IMR-90 (cell line): ENCODE measurements around the gene RNASE4. TPM values are rescaled to one million over a fixed set of nuclear protein-coding genes. Genes with fewer than 3 reads are reported as not detected.

ENCODE experiments used
- ATAC-seq: fragments of 200-7000 bp; cut with Tn5 transposase; 2 replicates; pipeline ENCODE4 v1.9.1; 2020; ENCODE audit warnings: low read depth, mild to moderate bottlenecking, moderate library complexity
- BruUV-seq: library from RNA; stranded (reverse); fragments of 400-500 nt; replicated peaks from 2 replicates; lab custom pipeline; 2021; lab: Mats Ljungman, UMichigan
- CTCF ChIA-PET: fragments of 300-600 bp; formaldehyde crosslinking; extraction: SDS; loops from one replicate; lab custom pipeline; 2021; ENCODE audit warnings: antibody characterized with exemption; lab: Yijun Ruan, JAX
- POLR2A ChIA-PET: fragments of 300-600 bp; sonication (Branson Sonifier 250); formaldehyde crosslinking; loops from one replicate; lab custom pipeline; 2022; ENCODE audit warnings: antibody characterized with exemption; ENCODE audit not compliant: unreplicated experiment; lab: Charles Lee
- DNase-seq: peaks from one replicate; pipeline ENCODE4 v3.0.0; 2013
- H2AFZ ChIP-seq: replicated peaks from 2 replicates; pipeline ENCODE3; 2013; ENCODE audit warnings: low read length, mild to moderate bottlenecking; ENCODE audit not compliant: poor library complexity
- H2AK5ac ChIP-seq: 2 replicates; pipeline ENCODE4 v1.6.1; 2013; ENCODE audit warnings: low read depth, low read length, inconsistent platforms
- H2AK9ac ChIP-seq: replicated peaks from 2 replicates; pipeline ENCODE3; 2013; ENCODE audit warnings: mild to moderate bottlenecking, low read depth, low read length, moderate library complexity; ENCODE audit not compliant: poor library complexity
- H2BK120ac ChIP-seq: 2 replicates; pipeline ENCODE4 v1.6.1; 2013; ENCODE audit warnings: low read depth, low read length, inconsistent platforms
- H2BK15ac ChIP-seq: 3 replicates; pipeline ENCODE4 v1.6.1; 2013; ENCODE audit warnings: low read depth, low read length, inconsistent platforms
- H2BK20ac ChIP-seq: 2 replicates; pipeline ENCODE4 v1.6.1; 2013; ENCODE audit warnings: low read depth, mild to moderate bottlenecking, inconsistent platforms, low read length, moderate library complexity
- H2BK5ac ChIP-seq: 2 replicates; pipeline ENCODE4 v1.6.1; 2013; ENCODE audit warnings: mild to moderate bottlenecking, low read depth, low read length, inconsistent platforms; ENCODE audit not compliant: poor library complexity, severe bottlenecking
- H3K14ac ChIP-seq: replicated peaks from 2 replicates; pipeline ENCODE4 v1.6.1; 2013; ENCODE audit warnings: low read depth, low read length, inconsistent platforms
- H3K18ac ChIP-seq: 2 replicates; pipeline ENCODE4 v1.6.1; 2013; ENCODE audit warnings: low read depth, low read length, control low read depth
- H3K23ac ChIP-seq: 2 replicates; pipeline ENCODE4 v1.6.1; 2013; ENCODE audit warnings: low read depth, low read length, inconsistent platforms
- H3K27ac ChIP-seq: 2 replicates; pipeline ENCODE4 v1.5.1; 2013; ENCODE audit warnings: mild to moderate bottlenecking, control low read depth, low read length; ENCODE audit not compliant: insufficient read depth
- H3K27me3 ChIP-seq: 2 replicates; pipeline ENCODE4 v1.6.1; 2013; ENCODE audit warnings: low read length; ENCODE audit not compliant: control insufficient read depth, insufficient read depth
- H3K36me3 ChIP-seq: 2 replicates; pipeline ENCODE4 v1.6.1; 2013; ENCODE audit warnings: low read length, mixed read lengths; ENCODE audit not compliant: control insufficient read depth, insufficient read depth
- H3K4ac ChIP-seq: 2 replicates; pipeline ENCODE4 v1.6.1; 2013; ENCODE audit warnings: low read depth, low read length, inconsistent platforms
- H3K4me1 ChIP-seq: 2 replicates; pipeline ENCODE4 v1.6.1; 2013; ENCODE audit warnings: low read length, mixed read lengths; ENCODE audit not compliant: control insufficient read depth, insufficient read depth
- H3K4me2 ChIP-seq: 2 replicates; pipeline ENCODE4 v1.6.1; 2013; ENCODE audit warnings: low read depth, mild to moderate bottlenecking, control low read depth, low read length, moderate library complexity
- H3K4me3 ChIP-seq: 2 replicates; pipeline ENCODE4 v1.5.1; 2013; ENCODE audit warnings: low read depth, mild to moderate bottlenecking, control low read depth, low read length, moderate library complexity; ENCODE audit not compliant: insufficient read depth
- H3K56ac ChIP-seq: 2 replicates; pipeline ENCODE4 v1.6.1; 2013; ENCODE audit warnings: low read length, inconsistent platforms; ENCODE audit not compliant: insufficient read depth; ENCODE audit errors: extremely low read depth
- H3K79me1 ChIP-seq, 2 experiments: 2 replicates each; pipeline ENCODE4 v1.6.1; 2013; ENCODE audit warnings: low read length in 2 of 2, inconsistent platforms in 1 of 2, low read depth in 1 of 2
- H3K9ac ChIP-seq: 2 replicates; pipeline ENCODE4 v1.6.1; 2013; ENCODE audit warnings: low read depth, low read length, control low read depth
- H3K9me1 ChIP-seq: 2 replicates; pipeline ENCODE4 v1.6.1; 2013; ENCODE audit warnings: low read length, inconsistent platforms; ENCODE audit not compliant: insufficient read depth
- H3K9me3 ChIP-seq: 2 replicates; pipeline ENCODE4 v1.6.1; 2013; ENCODE audit warnings: low read length; ENCODE audit not compliant: control insufficient read depth, insufficient read depth
- H4K20me1 ChIP-seq: 2 replicates; pipeline ENCODE4 v1.6.1; 2013; ENCODE audit warnings: low read length, inconsistent platforms; ENCODE audit not compliant: insufficient read depth
- H4K5ac ChIP-seq: 2 replicates; pipeline ENCODE4 v1.6.1; 2013; ENCODE audit warnings: mild to moderate bottlenecking, low read depth, low read length, control low read depth
- H4K8ac ChIP-seq, 2 experiments: 2 replicates each; pipeline ENCODE4 v1.6.1; 2013; ENCODE audit warnings: low read depth in 2 of 2, low read length in 2 of 2, control low read depth in 1 of 2, inconsistent platforms in 1 of 2
- H4K91ac ChIP-seq: 2 replicates; pipeline ENCODE4 v1.6.1; 2013; ENCODE audit warnings: low read depth, low read length, inconsistent platforms; ENCODE audit not compliant: insufficient read depth
- BHLHE40 ChIP-seq: fragments of 150-350 bp; IDR thresholded peaks from 2 replicates; pipeline ENCODE4 v1.6.1; 2016; ENCODE audit warnings: mild to moderate bottlenecking, low read depth, low read length
- CHD1 ChIP-seq: IDR thresholded peaks from 2 replicates; pipeline ENCODE4 v1.6.1; 2012; ENCODE audit warnings: low read depth, low read length, improper control_type of control experiment
- FOS ChIP-seq: fragments of 150-350 bp; IDR thresholded peaks from 2 replicates; pipeline ENCODE4 v1.6.1; 2016; ENCODE audit warnings: low read depth, low read length
- MAFK ChIP-seq: IDR thresholded peaks from 2 replicates; pipeline ENCODE4 v1.6.1; 2012; ENCODE audit warnings: low read depth, low read length, improper control_type of control experiment
- MAZ ChIP-seq: IDR thresholded peaks from 2 replicates; pipeline ENCODE4 v1.6.1; 2012; ENCODE audit warnings: low read depth, mild to moderate bottlenecking, low read length, improper control_type of control experiment, moderate library complexity, borderline replicate concordance
- MXI1 ChIP-seq: IDR thresholded peaks from 2 replicates; pipeline ENCODE4 v1.6.1; 2012; ENCODE audit warnings: low read depth, mild to moderate bottlenecking, low read length, moderate library complexity, borderline replicate concordance
- NFE2L2 ChIP-seq: fragments of 150-350 bp; IDR thresholded peaks from 2 replicates; pipeline ENCODE4 v1.6.1; 2016; ENCODE audit warnings: low read depth, mild to moderate bottlenecking, low read length
- RFX5 ChIP-seq: IDR thresholded peaks from 2 replicates; pipeline ENCODE4 v1.8.0; 2012; ENCODE audit warnings: low read depth, mild to moderate bottlenecking, low read length, moderate library complexity
- SMC3 ChIP-seq: fragments of 150-350 bp; IDR thresholded peaks from 2 replicates; pipeline ENCODE4 v1.6.1; 2016; ENCODE audit warnings: low read depth, mild to moderate bottlenecking, antibody characterized with exemption, low read length, moderate library complexity
- WGBS, 2 experiments: methylation state at CpG; one replicate each; pipeline versions ENCODE4 v1.1.5 to v1.1.7; 2013; ENCODE audit warnings: missing lambda C conversion rate in 2 of 2; ENCODE audit not compliant: insufficient read length in 1 of 2; ENCODE audit errors: extremely low coverage in 2 of 2; 5-methylcytosine and 5-hydroxymethylcytosine counted together
- dilution Hi-C: fragments of 300-500 bp; cut with HindIII; formaldehyde crosslinking; loops from one replicate; pipeline ENCODE4 v1.14.3; 2018; ENCODE audit warnings: low sequenced_read_pairs; ENCODE audit not compliant: unreplicated experiment
- in situ Hi-C: fragments of 300-500 bp; cut with MboI; formaldehyde crosslinking; loops from 3 replicates; pipeline ENCODE4 v1.14.3; 2019; ENCODE audit warnings: low sequenced_read_pairs, inconsistent platforms, mixed read lengths
- intact Hi-C: fragments of 100-400 bp; cut with micrococcal nuclease; formaldehyde crosslinking; loops from 2 replicates; pipeline ENCODE4 v1.10.0; 2022
- polyA plus RNA-seq, 3 experiments: library from polyadenylated mRNA; depleted of rRNA; stranded (reverse); fragments of >200 nt; gene quantifications; 2 replicates each; pipeline ENCODE4 v1.2.3, GENCODE V29; 2012; ENCODE audit warnings: low replicate concordance in 1 of 3
- total RNA-seq: library from RNA; depleted of rRNA; stranded (reverse); fragments of >200 nt; gene quantifications from 2 replicates; pipeline ENCODE4 v1.2.3, GENCODE V29; 2012
- TF ChIP-seq, protein P1 (sequence below): conservative IDR thresholded peaks from 2 replicates; pipeline ENCODE4 v1.5.1; 2012; ENCODE audit warnings: mild to moderate bottlenecking, low read depth, low read length, improper control_type of control experiment
- TF ChIP-seq, protein P2 (sequence below): fragments of 150-350 bp; IDR thresholded peaks from 2 replicates; pipeline ENCODE4 v1.6.1; 2017; ENCODE audit warnings: mild to moderate bottlenecking, antibody characterized with exemption, low read length, low read depth
- TF ChIP-seq, protein P3 (sequence below): fragments of 150-350 bp; IDR thresholded peaks from 2 replicates; pipeline ENCODE4 v1.6.1; 2016; ENCODE audit warnings: low read depth, mild to moderate bottlenecking, low read length, moderate library complexity, borderline replicate concordance

Gene RNASE4
- total and polyA plus RNA-seq, 2 of the 4 experiments (the other 2 are of a cell fraction) = 10.4 to 11.6 TPM

DNA sequence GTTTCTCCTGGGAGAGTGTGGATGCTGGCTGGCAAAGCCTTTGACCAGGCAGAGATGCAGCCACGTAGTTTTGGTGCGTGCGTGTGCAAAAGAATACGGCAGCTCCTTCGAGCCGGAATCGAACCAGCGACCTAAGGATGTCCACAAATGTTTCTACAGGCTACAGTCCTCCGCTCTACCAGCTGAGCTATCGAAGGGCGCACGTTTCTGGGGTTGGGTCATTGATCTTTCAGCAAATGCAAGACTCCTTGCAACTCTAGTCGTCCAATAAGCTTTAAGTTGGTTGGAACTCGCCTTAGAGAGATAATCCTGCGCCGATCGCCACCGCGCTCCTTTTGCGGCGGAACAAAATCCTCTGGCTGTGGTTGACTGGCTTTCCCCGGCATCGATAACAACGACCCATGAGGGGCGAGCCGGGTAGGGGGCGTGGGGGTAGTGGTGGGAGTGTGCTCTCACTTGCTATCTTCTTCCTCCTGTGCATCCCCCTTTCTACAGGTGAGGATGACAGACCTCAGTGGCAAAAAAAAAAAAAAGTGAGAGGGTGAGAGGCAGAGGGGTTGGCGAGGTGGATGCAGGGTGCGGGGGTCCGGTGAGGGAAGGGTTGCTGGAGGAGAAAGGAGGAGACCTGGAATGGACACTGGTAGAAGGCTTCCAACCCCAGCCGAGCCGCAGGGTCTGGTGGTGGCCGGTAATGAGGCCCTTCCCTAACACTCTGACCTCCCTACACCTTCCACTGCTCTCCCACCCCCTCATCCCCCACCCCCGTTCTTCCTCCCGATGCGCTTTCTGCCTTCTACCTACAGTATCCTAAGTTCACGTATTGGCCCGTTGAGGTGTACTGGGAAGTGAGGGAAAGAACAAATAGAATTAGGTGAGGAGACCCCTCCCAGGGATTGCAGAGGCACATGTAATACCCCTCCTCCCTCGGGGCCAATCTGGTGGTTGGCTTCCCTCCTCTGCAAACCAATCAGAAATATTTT is 31.1 kb upstream of the RNASE4 start:
- ATAC-seq = peak; percentile 94

More for the DNA sequence above, 31.1 kb upstream of the RNASE4 start:
- Histone ChIP-seq H2AFZ (no peak overlapping the region), H3K23ac (no peak overlapping the region), H4K91ac (no peak overlapping the region), H3K27me3 (peaks cover 22% of the 10 kb centered on the region), H4K5ac (no peak overlapping the region), H3K27ac (no peak overlapping the region), H3K4me1 (no peaks in the 10 kb centered on the region), H2BK120ac (no peak overlapping the region), H4K20me1 (no peaks in the 10 kb centered on the region), H3K4ac (no peak overlapping the region), H3K56ac (no peak overlapping the region), H3K9me3 (no peaks in the 10 kb centered on the region; the same call in 1 of the 2 replicates), H3K36me3 (no peaks in the 10 kb centered on the region), H2AK9ac (no peak overlapping the region), H2BK20ac (no peak overlapping the region), H3K9ac (no peak overlapping the region), H3K79me1 (no peaks in the 10 kb centered on the region), H3K4me3 (no peak overlapping the region), H4K8ac (no peak overlapping the region), H3K14ac (no peak overlapping the region), H3K18ac (no peak overlapping the region), H3K4me2 (no peak overlapping the region), H2BK5ac (no peak overlapping the region), H2AK5ac (no peak overlapping the region), H2BK15ac (no peak overlapping the region), H3K9me1 (no peaks in the 10 kb centered on the region)
- TF ChIP-seq, protein P1, sequence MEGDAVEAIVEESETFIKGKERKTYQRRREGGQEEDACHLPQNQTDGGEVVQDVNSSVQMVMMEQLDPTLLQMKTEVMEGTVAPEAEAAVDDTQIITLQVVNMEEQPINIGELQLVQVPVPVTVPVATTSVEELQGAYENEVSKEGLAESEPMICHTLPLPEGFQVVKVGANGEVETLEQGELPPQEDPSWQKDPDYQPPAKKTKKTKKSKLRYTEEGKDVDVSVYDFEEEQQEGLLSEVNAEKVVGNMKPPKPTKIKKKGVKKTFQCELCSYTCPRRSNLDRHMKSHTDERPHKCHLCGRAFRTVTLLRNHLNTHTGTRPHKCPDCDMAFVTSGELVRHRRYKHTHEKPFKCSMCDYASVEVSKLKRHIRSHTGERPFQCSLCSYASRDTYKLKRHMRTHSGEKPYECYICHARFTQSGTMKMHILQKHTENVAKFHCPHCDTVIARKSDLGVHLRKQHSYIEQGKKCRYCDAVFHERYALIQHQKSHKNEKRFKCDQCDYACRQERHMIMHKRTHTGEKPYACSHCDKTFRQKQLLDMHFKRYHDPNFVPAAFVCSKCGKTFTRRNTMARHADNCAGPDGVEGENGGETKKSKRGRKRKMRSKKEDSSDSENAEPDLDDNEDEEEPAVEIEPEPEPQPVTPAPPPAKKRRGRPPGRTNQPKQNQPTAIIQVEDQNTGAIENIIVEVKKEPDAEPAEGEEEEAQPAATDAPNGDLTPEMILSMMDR = no peak
- TF ChIP-seq RFX5 (no peak), SMC3 (no peak), BHLHE40 (peak; percentile 83), MXI1 (no peak), CHD1 (no peak), FOS (0 out of 2 replicates have a peak, but pooled peaks have one; percentile 29), MAZ (no peak), MAFK (no peak), NFE2L2 (no peak)
- TF ChIP-seq, protein P2, sequence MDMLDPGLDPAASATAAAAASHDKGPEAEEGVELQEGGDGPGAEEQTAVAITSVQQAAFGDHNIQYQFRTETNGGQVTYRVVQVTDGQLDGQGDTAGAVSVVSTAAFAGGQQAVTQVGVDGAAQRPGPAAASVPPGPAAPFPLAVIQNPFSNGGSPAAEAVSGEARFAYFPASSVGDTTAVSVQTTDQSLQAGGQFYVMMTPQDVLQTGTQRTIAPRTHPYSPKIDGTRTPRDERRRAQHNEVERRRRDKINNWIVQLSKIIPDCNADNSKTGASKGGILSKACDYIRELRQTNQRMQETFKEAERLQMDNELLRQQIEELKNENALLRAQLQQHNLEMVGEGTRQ = no peak
- TF ChIP-seq, protein P3, sequence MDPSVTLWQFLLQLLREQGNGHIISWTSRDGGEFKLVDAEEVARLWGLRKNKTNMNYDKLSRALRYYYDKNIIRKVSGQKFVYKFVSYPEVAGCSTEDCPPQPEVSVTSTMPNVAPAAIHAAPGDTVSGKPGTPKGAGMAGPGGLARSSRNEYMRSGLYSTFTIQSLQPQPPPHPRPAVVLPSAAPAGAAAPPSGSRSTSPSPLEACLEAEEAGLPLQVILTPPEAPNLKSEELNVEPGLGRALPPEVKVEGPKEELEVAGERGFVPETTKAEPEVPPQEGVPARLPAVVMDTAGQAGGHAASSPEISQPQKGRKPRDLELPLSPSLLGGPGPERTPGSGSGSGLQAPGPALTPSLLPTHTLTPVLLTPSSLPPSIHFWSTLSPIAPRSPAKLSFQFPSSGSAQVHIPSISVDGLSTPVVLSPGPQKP = no peak
- peak; percentile 67 for DNase-seq
- intact Hi-C loops = no loop called here
- CTCF ChIA-PET = no interaction called here
- dilution Hi-C loops = loop anchor here (25.0 kb wide), 1 partner anchor 116 kb away; no protein-coding TSS in a partner anchor
- no TSS peak for BruUV-seq
- in situ Hi-C loops = no loop called here
- WGBS, 2 experiments = 0% methylated on average over 1 of the region's 39 CpGs; no CpG with 5 or more reads in 1 of the 2 experiments
- POLR2A ChIA-PET = no interaction called here
